ENCODE results near the gene LPCAT4.
"Not testable (repeated sequence)": the region's sequence is repeated elsewhere in the genome, so short reads cannot be mapped to it uniquely, and the experiment has no call there.

LPCAT4 gene

GRCh38 chr15:34367101-34368081, at the start of gene LPCAT4:
TSS of gene LPCAT4 (minus strand) at chr15:34367196. CDS start at chr15:34367100, 96 bp downstream.
- Histone ChIP-seq H3K4me1 (ENCODE audit: control insufficient read depth, insufficient read depth, low read length, unreplicated experiment) (peaks cover 23% of the 10 kb centered on the region), H3K79me2 (ENCODE audit: control insufficient read depth, insufficient read depth, low read length, unreplicated experiment) (peaks cover 11% of the 10 kb centered on the region), H2AFZ (ENCODE audit: low read length, unreplicated experiment) (peak within 1 kb of the TSS; percentile 78), H3K27me3 (ENCODE audit: insufficient read depth, low read length) (no peaks in the 10 kb centered on the region), H3K27ac (ENCODE audit: low read depth, low read length) (peak within 1 kb of the TSS; percentile 73), H3K4me3 (ENCODE audit: low read depth, low read length) (peak within 1 kb of the TSS; percentile 89), H3K36me3 (ENCODE audit: insufficient read depth, low read length) (no peaks in the 10 kb centered on the region)

- H3K4me3 ChIP-seq (ENCODE audit: low read depth, low read length); H3K36me3 ChIP-seq (ENCODE audit: insufficient read depth, low read length); H3K79me2 ChIP-seq (ENCODE audit: control insufficient read depth, insufficient read depth, low read length, unreplicated experiment); H3K27me3 ChIP-seq (ENCODE audit: insufficient read depth, low read length); H2AFZ ChIP-seq (ENCODE audit: low read length, unreplicated experiment); H3K27ac ChIP-seq (ENCODE audit: low read depth, low read length); H3K4me1 ChIP-seq (ENCODE audit: control insufficient read depth, insufficient read depth, low read length, unreplicated experiment): not testable (repeated sequence)
Observed at GRCh38 chr15:34409511-34409910, 42.5 kb upstream of the LPCAT4 start.

- H3K27me3 ChIP-seq (ENCODE audit: insufficient read depth, low read length); H3K36me3 ChIP-seq (ENCODE audit: insufficient read depth, low read length); H3K4me3 ChIP-seq (ENCODE audit: low read depth, low read length); H3K27ac ChIP-seq (ENCODE audit: low read depth, low read length); H3K4me1 ChIP-seq (ENCODE audit: control insufficient read depth, insufficient read depth, low read length, unreplicated experiment); H3K79me2 ChIP-seq (ENCODE audit: control insufficient read depth, insufficient read depth, low read length, unreplicated experiment); H2AFZ ChIP-seq (ENCODE audit: low read length, unreplicated experiment): not testable (repeated sequence)
Observed at GRCh38 chr15:34408973-34409372, 42.0 kb upstream of the LPCAT4 start.

- H3K36me3 ChIP-seq (ENCODE audit: insufficient read depth, low read length); H3K4me1 ChIP-seq (ENCODE audit: control insufficient read depth, insufficient read depth, low read length, unreplicated experiment); H3K27me3 ChIP-seq (ENCODE audit: insufficient read depth, low read length); H3K27ac ChIP-seq (ENCODE audit: low read depth, low read length); H3K4me3 ChIP-seq (ENCODE audit: low read depth, low read length); H3K79me2 ChIP-seq (ENCODE audit: control insufficient read depth, insufficient read depth, low read length, unreplicated experiment); H2AFZ ChIP-seq (ENCODE audit: low read length, unreplicated experiment): not testable (repeated sequence)
Observed at GRCh38 chr15:34403899-34404298, 36.9 kb upstream of the LPCAT4 start.

- not testable (repeated sequence) for H3K4me3 ChIP-seq (ENCODE audit: low read depth, low read length); H3K36me3 ChIP-seq (ENCODE audit: insufficient read depth, low read length); H2AFZ ChIP-seq (ENCODE audit: low read length, unreplicated experiment); H3K79me2 ChIP-seq (ENCODE audit: control insufficient read depth, insufficient read depth, low read length, unreplicated experiment); H3K27me3 ChIP-seq (ENCODE audit: insufficient read depth, low read length); H3K4me1 ChIP-seq (ENCODE audit: control insufficient read depth, insufficient read depth, low read length, unreplicated experiment); H3K27ac ChIP-seq (ENCODE audit: low read depth, low read length)
Observed at GRCh38 chr15:34403160-34403598, 36.2 kb upstream of the LPCAT4 start.

GRCh38 chr15:34397637-34398259, 30.8 kb upstream of the LPCAT4 start:
- not testable (repeated sequence) for H3K27ac ChIP-seq (ENCODE audit: low read depth, low read length); H3K36me3 ChIP-seq (ENCODE audit: insufficient read depth, low read length); H3K4me1 ChIP-seq (ENCODE audit: control insufficient read depth, insufficient read depth, low read length, unreplicated experiment); H3K27me3 ChIP-seq (ENCODE audit: insufficient read depth, low read length); H3K79me2 ChIP-seq (ENCODE audit: control insufficient read depth, insufficient read depth, low read length, unreplicated experiment); H2AFZ ChIP-seq (ENCODE audit: low read length, unreplicated experiment); H3K4me3 ChIP-seq (ENCODE audit: low read depth, low read length)

- H3K27ac ChIP-seq (ENCODE audit: low read depth, low read length); H3K36me3 ChIP-seq (ENCODE audit: insufficient read depth, low read length); H3K79me2 ChIP-seq (ENCODE audit: control insufficient read depth, insufficient read depth, low read length, unreplicated experiment); H3K27me3 ChIP-seq (ENCODE audit: insufficient read depth, low read length); H3K4me1 ChIP-seq (ENCODE audit: control insufficient read depth, insufficient read depth, low read length, unreplicated experiment); H2AFZ ChIP-seq (ENCODE audit: low read length, unreplicated experiment); H3K4me3 ChIP-seq (ENCODE audit: low read depth, low read length): not testable (repeated sequence)
Observed at GRCh38 chr15:34392981-34393380, 26.0 kb upstream of the LPCAT4 start.

- not testable (repeated sequence) for H3K79me2 ChIP-seq (ENCODE audit: control insufficient read depth, insufficient read depth, low read length, unreplicated experiment); H3K27me3 ChIP-seq (ENCODE audit: insufficient read depth, low read length); H2AFZ ChIP-seq (ENCODE audit: low read length, unreplicated experiment); H3K36me3 ChIP-seq (ENCODE audit: insufficient read depth, low read length); H3K27ac ChIP-seq (ENCODE audit: low read depth, low read length); H3K4me1 ChIP-seq (ENCODE audit: control insufficient read depth, insufficient read depth, low read length, unreplicated experiment); H3K4me3 ChIP-seq (ENCODE audit: low read depth, low read length)
Observed at GRCh38 chr15:34389594-34390086, 22.6 kb upstream of the LPCAT4 start.

GRCh38 chr15:34381829-34382521, 15.0 kb upstream of the LPCAT4 start:
- H2AFZ ChIP-seq (ENCODE audit: low read length, unreplicated experiment); H3K4me1 ChIP-seq (ENCODE audit: control insufficient read depth, insufficient read depth, low read length, unreplicated experiment); H3K4me3 ChIP-seq (ENCODE audit: low read depth, low read length); H3K36me3 ChIP-seq (ENCODE audit: insufficient read depth, low read length); H3K27ac ChIP-seq (ENCODE audit: low read depth, low read length); H3K79me2 ChIP-seq (ENCODE audit: control insufficient read depth, insufficient read depth, low read length, unreplicated experiment); H3K27me3 ChIP-seq (ENCODE audit: insufficient read depth, low read length): not testable (repeated sequence)

GRCh38 chr15:34380491-34380890, 13.5 kb upstream of the LPCAT4 start:
- not testable (repeated sequence) for H3K27ac ChIP-seq (ENCODE audit: low read depth, low read length); H3K4me3 ChIP-seq (ENCODE audit: low read depth, low read length); H3K79me2 ChIP-seq (ENCODE audit: control insufficient read depth, insufficient read depth, low read length, unreplicated experiment); H2AFZ ChIP-seq (ENCODE audit: low read length, unreplicated experiment); H3K36me3 ChIP-seq (ENCODE audit: insufficient read depth, low read length); H3K4me1 ChIP-seq (ENCODE audit: control insufficient read depth, insufficient read depth, low read length, unreplicated experiment); H3K27me3 ChIP-seq (ENCODE audit: insufficient read depth, low read length)

All from ACC112 (cell line).